Transverse colon (tissue), 4 donors: ENCODE data around the gene KCNJ6. TPM values are rescaled to one million over a fixed set of nuclear protein-coding genes. Genes with fewer than 3 reads are reported as not detected.

ENCODE experiments used
- DNase-seq: peaks from one replicate; pipeline ENCODE4 v3.0.0-alpha.2; 2019
- H3K27ac ChIP-seq, 4 donors: fragments of 200-600 bp; sonication (generic); 2 replicates each; pipeline ENCODE4 v1.5.1; 2016 to 2018; ENCODE audit warnings: inconsistent platforms in 4 of 4
- H3K27me3 ChIP-seq: fragments of 200-600 bp; sonication (generic); 2 replicates; pipeline ENCODE4 v1.5.1; 2017; ENCODE audit warnings: inconsistent platforms
- H3K36me3 ChIP-seq, 4 donors: fragments of 200-600 bp; sonication (generic); 2 replicates each; pipeline ENCODE4 v1.5.1; 2017 to 2019; ENCODE audit warnings: inconsistent platforms in 4 of 4
- H3K4me1 ChIP-seq, 4 donors: fragments of 200-600 bp; sonication (generic); 2 replicates each; pipeline ENCODE4 v1.5.1; 2017 to 2020; ENCODE audit warnings: inconsistent platforms in 4 of 4
- H3K4me3 ChIP-seq, 4 donors: fragments of 200-600 bp; sonication (generic); 1 replicate in 1 of 4; 2 replicates in 3 of 4; pipeline versions ENCODE4 v1.5.1 to v1.6.1; 2017 to 2019; ENCODE audit warnings: inconsistent platforms in 4 of 4
- H3K9me3 ChIP-seq, 2 donors: fragments of 200-600 bp; sonication (generic); 2 replicates each; pipeline ENCODE4 v1.5.1; 2017 to 2019; ENCODE audit warnings: inconsistent platforms in 2 of 2
- EP300 ChIP-seq: sonication (generic); formaldehyde crosslinking; IDR thresholded peaks from one replicate; pipeline ENCODE4 v1.6.1; 2017; ENCODE audit warnings: antibody characterized with exemption, low read depth
- POLR2A ChIP-seq: fragments of 450-650 bp; IDR thresholded peaks from one replicate; pipeline ENCODE4 v1.6.1; 2016; ENCODE audit warnings: antibody characterized with exemption, mild to moderate bottlenecking, moderate library complexity
- POLR2AphosphoS5 ChIP-seq, 3 donors: sonication (generic); formaldehyde crosslinking; IDR thresholded peaks; one replicate each; pipeline ENCODE4 v1.6.1; 2016; ENCODE audit warnings: antibody characterized with exemption in 3 of 3
- WGBS, 2 donors: methylation state at CpG; one replicate each; pipeline ENCODE4 v1.1.5; 2018; ENCODE audit warnings: low coverage in 1 of 2; 5-methylcytosine and 5-hydroxymethylcytosine counted together
- in situ Hi-C, 4 donors: fragments of 200-750 bp; cut with MboI; loops; one replicate each; pipeline versions ENCODE4 v1.15.0 to v1.15.1; 2017; ENCODE audit warnings: low sequenced_read_pairs in 3 of 4, low pct_ligation_motif_present in 1 of 4, low pct_unique_long_range_greater_than_20kb in 1 of 4
- intact Hi-C: fragments of 100-400 bp; cut with DNase I; formaldehyde crosslinking; loops from one replicate; pipeline ENCODE4 v1.15.1; 2023; ENCODE audit warnings: low total_unique reads
- total RNA-seq, 4 donors: library from RNA; depleted of rRNA; stranded (reverse); fragments of >200 nt; gene quantifications; one replicate each; pipeline ENCODE4 v1.1.0, GENCODE V29; 2016
- TF ChIP-seq, protein P1 (sequence below), 5 experiments: fragments of 200-600 bp in 3 of 5; fragments of 450-650 bp in 2 of 5; sonication (generic) in 3 of 5; IDR thresholded peaks; 1 replicate in 2 of 5; 2 replicates in 3 of 5; pipeline ENCODE4 v1.5.1; 2016 to 2017; ENCODE audit warnings: antibody characterized with exemption in 5 of 5, inconsistent platforms in 3 of 5, mild to moderate bottlenecking in 2 of 5, moderate library complexity in 1 of 5

The KCNJ6 gene
- total RNA-seq, 4 donors from 2014 or later: 0.14 to 0.16 TPM; not detected in 2

DNA sequence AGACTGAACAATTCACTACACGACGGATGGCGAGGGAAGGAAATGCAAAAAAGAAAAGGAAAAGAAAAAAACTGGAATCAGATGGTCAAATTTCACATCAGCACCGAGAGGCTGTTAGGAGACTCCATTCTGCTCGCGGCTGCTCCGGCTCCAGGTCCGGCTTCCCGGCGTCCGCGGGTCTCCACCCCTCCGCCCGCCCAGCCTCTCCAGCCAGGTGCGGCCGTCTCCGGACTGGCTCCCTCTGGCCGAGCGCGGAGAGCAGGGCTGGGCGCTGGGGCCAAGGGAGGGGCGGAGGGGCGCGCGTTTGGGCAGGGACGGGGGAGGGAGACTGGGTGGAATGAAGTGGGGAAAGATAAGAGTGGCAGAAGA is 332 bp downstream of the KCNJ6 start:
- peak overlapping the region in 1 of 4 donors; percentile 9 for H3K4me3 ChIP-seq
- DNase-seq: no peak
- H3K36me3 ChIP-seq: no peaks in the 10 kb centered on the region
- H3K4me1 ChIP-seq: peaks cover 0 to 13% (median 8%) of the 10 kb centered on the region in 4 donors
- H3K27me3 ChIP-seq: peaks cover 84% of the 10 kb centered on the region
- WGBS, 2 donors: 5 to 6% methylated on average over 7 to 26 of the region's 26 CpGs
- TF ChIP-seq, protein P1, sequence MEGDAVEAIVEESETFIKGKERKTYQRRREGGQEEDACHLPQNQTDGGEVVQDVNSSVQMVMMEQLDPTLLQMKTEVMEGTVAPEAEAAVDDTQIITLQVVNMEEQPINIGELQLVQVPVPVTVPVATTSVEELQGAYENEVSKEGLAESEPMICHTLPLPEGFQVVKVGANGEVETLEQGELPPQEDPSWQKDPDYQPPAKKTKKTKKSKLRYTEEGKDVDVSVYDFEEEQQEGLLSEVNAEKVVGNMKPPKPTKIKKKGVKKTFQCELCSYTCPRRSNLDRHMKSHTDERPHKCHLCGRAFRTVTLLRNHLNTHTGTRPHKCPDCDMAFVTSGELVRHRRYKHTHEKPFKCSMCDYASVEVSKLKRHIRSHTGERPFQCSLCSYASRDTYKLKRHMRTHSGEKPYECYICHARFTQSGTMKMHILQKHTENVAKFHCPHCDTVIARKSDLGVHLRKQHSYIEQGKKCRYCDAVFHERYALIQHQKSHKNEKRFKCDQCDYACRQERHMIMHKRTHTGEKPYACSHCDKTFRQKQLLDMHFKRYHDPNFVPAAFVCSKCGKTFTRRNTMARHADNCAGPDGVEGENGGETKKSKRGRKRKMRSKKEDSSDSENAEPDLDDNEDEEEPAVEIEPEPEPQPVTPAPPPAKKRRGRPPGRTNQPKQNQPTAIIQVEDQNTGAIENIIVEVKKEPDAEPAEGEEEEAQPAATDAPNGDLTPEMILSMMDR (IDR thresholded peaks at IDR 0.05): no peak
- no peak for TF ChIP-seq EP300
- TF ChIP-seq POLR2AphosphoS5 (IDR thresholded peaks at IDR 0.05): no peak
- TF ChIP-seq POLR2A: no peak
- in situ Hi-C loops (no loop called here), intact Hi-C loops (no loop called here)
- no peaks in the 10 kb centered on the region for H3K9me3 ChIP-seq
- no peak overlapping the region for H3K27ac ChIP-seq

DNA sequence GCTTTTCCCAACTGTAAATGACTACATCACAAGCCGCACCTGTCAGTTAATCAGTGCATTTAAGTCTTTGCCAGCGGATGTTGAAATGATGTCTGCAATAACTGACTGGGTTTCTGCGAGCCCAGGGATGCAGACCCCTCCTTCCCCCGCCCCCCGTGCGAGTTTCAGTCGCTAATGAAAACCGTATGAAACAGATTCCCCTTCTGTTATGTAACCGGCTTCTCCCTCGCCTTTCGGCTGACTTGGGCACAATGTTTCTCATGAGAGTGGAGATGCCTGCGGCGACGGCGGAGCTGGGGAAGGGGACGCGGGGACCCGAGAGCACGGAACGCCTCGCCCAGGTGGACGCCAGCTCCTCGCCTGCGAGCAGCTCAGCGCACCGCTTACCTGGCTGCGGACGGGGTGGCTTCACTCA is 753 bp downstream of the KCNJ6 start:
- Histone ChIP-seq H3K4me3 (peak overlapping the region in 1 of 4 donors; percentile 9), H3K36me3 (no peaks in the 10 kb centered on the region), H3K9me3 (no peaks in the 10 kb centered on the region), H3K27ac (no peak overlapping the region), H3K4me1 (peaks cover 0 to 13% (median 8%) of the 10 kb centered on the region in 4 donors), H3K27me3 (peaks cover 84% of the 10 kb centered on the region)
- in situ Hi-C loops: no loop called here
- intact Hi-C loops: no loop called here
- 19% methylated on average over 23 of the region's 28 CpGs; no CpG with 5 or more reads in 1 of the 2 donors for WGBS, 2 donors
- TF ChIP-seq, protein P1 (IDR thresholded peaks at IDR 0.05): no peak
- no peak for TF ChIP-seq POLR2A
- TF ChIP-seq EP300: no peak
- no peak for TF ChIP-seq POLR2AphosphoS5 (IDR thresholded peaks at IDR 0.05)
- DNase-seq: no peak

DNA sequence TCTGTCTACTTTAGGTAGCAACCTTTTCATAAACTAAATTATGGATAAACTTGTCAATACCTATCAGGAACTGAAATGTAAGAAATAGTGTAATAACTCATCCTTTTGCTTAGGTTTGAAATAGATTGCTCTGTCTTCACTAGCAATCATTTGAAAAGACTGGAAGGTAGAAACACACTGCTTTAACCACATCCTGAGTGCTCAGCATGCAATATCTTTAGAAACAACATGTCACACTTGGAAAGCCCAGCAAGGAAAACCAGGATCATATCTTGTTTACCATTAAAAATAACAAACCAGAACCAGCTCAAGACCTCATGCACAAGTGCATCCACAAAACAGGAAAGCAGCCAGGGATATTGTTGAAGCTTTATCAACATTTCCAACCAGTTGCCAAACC is 3.6 kb downstream of the KCNJ6 start:
- DNase-seq: no peak
- Histone ChIP-seq H3K4me3 (no peak overlapping the region), H3K9me3 (no peaks in the 10 kb centered on the region), H3K4me1 (peaks cover 0 to 13% (median 8%) of the 10 kb centered on the region in 4 donors), H3K27ac (no peak overlapping the region), H3K27me3 (peaks cover 65% of the 10 kb centered on the region), H3K36me3 (no peaks in the 10 kb centered on the region)
- TF ChIP-seq, protein P1 (IDR thresholded peaks at IDR 0.05): no peak
- TF ChIP-seq EP300 (no peak), POLR2A (no peak), POLR2AphosphoS5 (IDR thresholded peaks at IDR 0.05) (no peak)
- in situ Hi-C loops: no loop called here
- intact Hi-C loops: no loop called here

DNA sequence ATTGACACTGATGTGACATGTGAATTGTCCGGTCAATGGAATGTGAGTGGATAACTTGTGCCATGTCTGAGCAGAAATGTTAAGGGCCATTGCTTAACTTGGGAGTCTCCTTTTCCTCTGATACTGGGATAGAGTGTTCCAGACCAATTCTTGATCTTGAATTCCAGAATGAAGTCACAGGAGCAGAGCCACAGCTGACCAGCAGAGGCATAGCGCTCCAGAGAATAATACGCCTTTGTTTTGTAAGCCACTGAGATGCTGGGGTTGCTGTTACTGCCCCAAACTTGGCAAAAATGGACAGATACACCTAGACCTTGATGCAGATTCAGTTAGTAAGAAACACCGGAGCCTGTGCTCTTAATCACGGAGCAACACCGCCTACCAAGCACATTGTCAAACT is 6.3 kb downstream of the KCNJ6 start:
- Histone ChIP-seq H3K36me3 (no peaks in the 10 kb centered on the region), H3K9me3 (no peaks in the 10 kb centered on the region), H3K27me3 (peaks cover 49% of the 10 kb centered on the region), H3K4me1 (no peaks in the 10 kb centered on the region), H3K27ac (no peak overlapping the region), H3K4me3 (no peak overlapping the region)
- DNase-seq: no peak
- intact Hi-C loops (no loop called here), in situ Hi-C loops (no loop called here)
- TF ChIP-seq, protein P1 (IDR thresholded peaks at IDR 0.05): no peak
- TF ChIP-seq POLR2AphosphoS5 (IDR thresholded peaks at IDR 0.05): no peak
- TF ChIP-seq EP300: no peak
- TF ChIP-seq POLR2A: no peak
- 84% methylated on average over 6 of the region's 6 CpGs; no CpG with 5 or more reads in 1 of the 2 donors for WGBS, 2 donors
